B cell (primary cell): ENCODE results near the gene SMTN. TPM values are rescaled to one million over a fixed set of nuclear protein-coding genes. Genes with fewer than 3 reads are reported as not detected.

Experiments
- ATAC-seq: fragments of 200-7000 bp; cut with Tn5 transposase; one replicate; pipeline ENCODE4 v1.10.0; 2021; ENCODE audit warnings: low read depth, mild to moderate bottlenecking, moderate number of reproducible peaks, moderate library complexity
- CTCF ChIA-PET: fragments of 350-600 bp; sonication (Branson Sonifier 250); formaldehyde crosslinking; loops from one replicate; lab custom pipeline; 2021; ENCODE audit warnings: antibody characterized with exemption, inconsistent platforms; lab: Charles Lee
- POLR2A ChIA-PET: fragments of 350-600 bp; sonication (Branson Sonifier 250); formaldehyde crosslinking; loops from one replicate; lab custom pipeline; 2021; ENCODE audit warnings: antibody characterized with exemption; lab: Charles Lee
- DNase-seq: peaks from one replicate; pipeline ENCODE4 v3.0.0; 2013
- H2AFZ ChIP-seq: 2 replicates; pipeline ENCODE4 v1.6.1; 2012; ENCODE audit warnings: mild to moderate bottlenecking, low read depth, low read length; ENCODE audit not compliant: insufficient read depth, poor library complexity, severe bottlenecking
- H3K27ac ChIP-seq, 2 donors: 1 replicate in 1 of 2; 2 replicates in 1 of 2; pipeline ENCODE4 v1.5.1; 2012 to 2013; ENCODE audit warnings: low read length in 2 of 2, mild to moderate bottlenecking in 2 of 2, moderate library complexity in 1 of 2
- H3K27me3 ChIP-seq, 4 experiments: fragments of 200-600 bp in 1 of 4; sonication (generic) in 1 of 4; replicated peaks in 1 of 4; 1 replicate in 2 of 4; 2 replicates in 2 of 4; pipeline versions ENCODE4 v1.6.1 to v1.7.0; 2013 to 2016; ENCODE audit warnings: low read length in 3 of 4, mild to moderate bottlenecking in 2 of 4, mixed read lengths in 1 of 4, moderate library complexity in 1 of 4; ENCODE audit not compliant: insufficient read depth in 4 of 4, control insufficient read depth in 3 of 4; ENCODE audit errors: control extremely low read depth in 1 of 4
- H3K36me3 ChIP-seq, 2 experiments: replicated peaks in 1 of 2; 1 replicate in 1 of 2; 2 replicates in 1 of 2; pipeline versions ENCODE4 v1.6.1 to v1.7.1; 2013; ENCODE audit warnings: low read length in 1 of 2; ENCODE audit not compliant: insufficient read depth in 2 of 2, control insufficient read depth in 1 of 2; ENCODE audit errors: control extremely low read depth in 1 of 2, extremely low read depth in 1 of 2
- H3K4me1 ChIP-seq, 2 donors: fragments of 200-600 bp in 1 of 2; sonication (generic) in 1 of 2; 1 replicate in 1 of 2; 2 replicates in 1 of 2; pipeline versions ENCODE4 v1.5.1 to v1.6.1; 2013 to 2017; ENCODE audit warnings: low read length in 2 of 2; ENCODE audit not compliant: control insufficient read depth in 2 of 2, insufficient read depth in 2 of 2
- H3K4me2 ChIP-seq: replicated peaks from 2 replicates; pipeline ENCODE3; 2012; ENCODE audit warnings: mild to moderate bottlenecking, low read depth, low read length; ENCODE audit not compliant: poor library complexity, severe bottlenecking
- H3K4me3 ChIP-seq, 5 experiments: fragments of 200-600 bp in 1 of 5; sonication (generic) in 1 of 5; 1 replicate in 3 of 5; 2 replicates in 2 of 5; pipeline versions ENCODE4 v1.5.1 to v1.7.0; 2011 to 2016; ENCODE audit warnings: low read length in 4 of 5, mild to moderate bottlenecking in 4 of 5, low read depth in 2 of 5, control low read depth in 1 of 5, moderate library complexity in 1 of 5; ENCODE audit not compliant: insufficient read depth in 1 of 5; ENCODE audit errors: control extremely low read depth in 1 of 5, extremely low read depth in 1 of 5
- H3K79me2 ChIP-seq: fragments of 200-600 bp; sonication (generic); one replicate; pipeline ENCODE4 v1.6.0; 2016; ENCODE audit warnings: low read length; ENCODE audit not compliant: control insufficient read depth, insufficient read depth
- H3K9ac ChIP-seq: fragments of 200-600 bp; sonication (generic); 2 replicates; pipeline ENCODE4 v1.6.1; 2017; ENCODE audit warnings: mild to moderate bottlenecking, low read length, moderate library complexity
- H3K9me3 ChIP-seq, 3 donors: one replicate each; pipeline versions ENCODE4 v1.6.1 to v1.7.1; 2013; ENCODE audit warnings: low read length in 2 of 3; ENCODE audit not compliant: control insufficient read depth in 2 of 3, insufficient read depth in 1 of 3; ENCODE audit errors: control extremely low read depth in 1 of 3
- H4K20me1 ChIP-seq: 2 replicates; pipeline ENCODE4 v1.6.0; 2012; ENCODE audit warnings: mild to moderate bottlenecking, low read length; ENCODE audit not compliant: insufficient read depth, control insufficient read depth, poor library complexity, severe bottlenecking
- H3K27ac Mint-ChIP-seq: one replicate; pipeline ENCODE4 v1.8.0; 2021; ENCODE audit warnings: mixed read lengths
- H3K27me3 Mint-ChIP-seq: one replicate; pipeline ENCODE4 v1.8.0; 2021; ENCODE audit warnings: mixed read lengths
- H3K4me1 Mint-ChIP-seq: one replicate; pipeline ENCODE4 v1.8.0; 2021; ENCODE audit warnings: mixed read lengths
- H3K4me3 Mint-ChIP-seq: one replicate; pipeline ENCODE4 v1.8.0; 2021; ENCODE audit warnings: mixed read lengths
- H3K9me3 Mint-ChIP-seq: one replicate; pipeline ENCODE4 v1.8.0; 2022; ENCODE audit warnings: mixed read lengths; ENCODE audit not compliant: insufficient read depth
- CTCF ChIP-seq: fragments of 200-600 bp; IDR thresholded peaks from one replicate; pipeline ENCODE4 v1.8.0; 2022; ENCODE audit warnings: antibody characterized with exemption, mild to moderate bottlenecking
- EZH2 ChIP-seq: IDR thresholded peaks from 2 replicates; pipeline ENCODE4 v1.6.1; 2012; ENCODE audit warnings: borderline replicate concordance, low read depth, mild to moderate bottlenecking, moderate library complexity, low read length; ENCODE audit not compliant: insufficient read depth, poor library complexity, severe bottlenecking
- WGBS: methylation state at CpG from one replicate; pipeline ENCODE4 v1.1.5; 2013; ENCODE audit warnings: missing lambda C conversion rate; ENCODE audit not compliant: insufficient coverage; 5-methylcytosine and 5-hydroxymethylcytosine counted together
- intact Hi-C: fragments of 100-400 bp; cut with micrococcal nuclease; formaldehyde crosslinking; loops from one replicate; pipeline ENCODE4 v1.10.0; 2022
- polyA plus RNA-seq: library from polyadenylated mRNA; depleted of rRNA; stranded (reverse); fragments of >200 nt; gene quantifications from 2 replicates; pipeline ENCODE4 v1.2.3, GENCODE V29; 2012
- total RNA-seq, 2 donors: library from RNA; stranded (reverse); fragments of 120-200 nt in 1 of 2; gene quantifications; 1 replicate in 1 of 2; 2 replicates in 1 of 2; pipeline versions ENCODE4 v1.2.3 to v1.2.4, GENCODE V29; 2013 to 2022

Gene SMTN
- total and polyA plus RNA-seq, 2 donors (not counting 1 experiment from before 2014, with no cell fraction given) = 4.0 to 7.0 TPM

GRCh38 chr22:31079095-31079642 lies 1.9 kb upstream of the SMTN start:
- Mint-ChIP-seq H3K27ac (no peak overlapping the region), H3K9me3 (no peaks in the 10 kb centered on the region), H3K4me3 (no peak overlapping the region), H3K4me1 (peaks cover 29% of the 10 kb centered on the region), H3K27me3 (no peaks in the 10 kb centered on the region)
- Histone ChIP-seq H3K9me3 (no peaks in the 10 kb centered on the region), H3K27ac (no peak overlapping the region), H2AFZ (no peak overlapping the region), H3K27me3 (no peaks in the 10 kb centered on the region), H3K4me2 (no peak overlapping the region), H3K36me3 (no peaks in the 10 kb centered on the region), H3K9ac (no peak overlapping the region), H3K79me2 (peaks cover under 1% of the 10 kb centered on the region), H3K4me3 (no peak overlapping the region), H4K20me1 (no peaks in the 10 kb centered on the region), H3K4me1 (peaks cover 15 to 35% of the 10 kb centered on the region in 2 donors)
- intact Hi-C loops = no loop called here
- no peak for DNase-seq
- TF ChIP-seq EZH2 (no peak), CTCF (no peak)
- WGBS = 83% methylated on average over 10 of the region's 12 CpGs
- no peak for ATAC-seq
- ChIA-PET POLR2A (interaction anchor here (0.6 kb wide), 1 partner anchor 209 kb away, joined by 3 read pairs; no protein-coding TSS in a partner anchor), CTCF (no interaction called here)

- H3K9me3 Mint-ChIP-seq = no peaks in the 10 kb centered on the region
- intact Hi-C loops = loop anchor here (1.0 to 5.0 kb wide), 3 partner anchors 111 to 552 kb away; partner anchors contain the start of genes PIK3IP1 and TUG1
- ATAC-seq (no peak), DNase-seq (no peak)
- Histone ChIP-seq H3K4me2 (peak overlapping the region; percentile 78), H3K9ac (peak overlapping the region; percentile 69), H3K27ac (no peak overlapping the region), H3K79me2 (peaks cover 4% of the 10 kb centered on the region), H4K20me1 (no peaks in the 10 kb centered on the region), H3K9me3 (no peaks in the 10 kb centered on the region), H2AFZ (peak overlapping the region; percentile 87), H3K4me3 (peak overlapping the region; percentile 8 to 75 (median 67)), H3K27me3 (no peaks in the 10 kb centered on the region), H3K36me3 (no peaks in the 10 kb centered on the region), H3K4me1 (peaks cover 18 to 43% of the 10 kb centered on the region in 2 donors)
- WGBS = 23% methylated on average over 3 of the region's 5 CpGs
- POLR2A ChIA-PET = interaction anchor here (0.7 kb wide), 1 partner anchor 445 kb away, joined by 4 read pairs; no protein-coding TSS in a partner anchor
- CTCF ChIA-PET = interaction anchor here (0.6 to 1.2 kb wide), 2 partner anchors 79 to 192 kb away, joined by 4 read pairs; partner anchors contain the start of gene RNF185
- peaks cover 34% of the 10 kb centered on the region for H3K4me1 Mint-ChIP-seq
- peak overlapping the region; percentile 92 for H3K4me3 Mint-ChIP-seq
- TF ChIP-seq EZH2 = no peak
- TF ChIP-seq CTCF = no peak
- no peaks in the 10 kb centered on the region for H3K27me3 Mint-ChIP-seq
- H3K27ac Mint-ChIP-seq = peak overlapping the region; percentile 58
Measured at GRCh38 chr22:31080164-31080847, 812 bp upstream of the SMTN start.
